Measurements from ENCODE around the gene TSPAN32.
"Not testable (repeated sequence)": the region's sequence is repeated elsewhere in the genome, so short reads cannot be mapped to it uniquely, and the experiment has no call there.

TSPAN32 gene

GRCh38 chr11:2343502-2343901 is 41.7 kb downstream of the TSPAN32 start:
- DNase-seq (ENCODE audit: low read depth) = no peak

- DNase-seq (ENCODE audit: low read depth) = no peak
Observed at GRCh38 chr11:2345050-2345449, 43.2 kb downstream of the TSPAN32 start.

GRCh38 chr11:2346014-2346413 is 44.2 kb downstream of the TSPAN32 start:
- no peak for DNase-seq (ENCODE audit: low read depth)

- DNase-seq (ENCODE audit: low read depth) = no peak
Observed at GRCh38 chr11:2346586-2347307, 44.9 kb downstream of the TSPAN32 start.

- DNase-seq (ENCODE audit: low read depth) = no peak
Observed at GRCh38 chr11:2347308-2347830, 45.6 kb downstream of the TSPAN32 start.

- peak; percentile 37 for DNase-seq (ENCODE audit: low read depth)
Observed at GRCh38 chr11:2348986-2349385, 47.2 kb downstream of the TSPAN32 start.

GRCh38 chr11:2351701-2352100 is 49.9 kb downstream of the TSPAN32 start:
- no peak for DNase-seq (ENCODE audit: low read depth)

- DNase-seq (ENCODE audit: low read depth) = no peak
Observed at GRCh38 chr11:2352420-2352819, 50.6 kb downstream of the TSPAN32 start.

GRCh38 chr11:2355000-2355644 is 53.3 kb downstream of the TSPAN32 start:
- DNase-seq (ENCODE audit: low read depth) = peak; percentile 67

- DNase-seq (ENCODE audit: low read depth) = no peak
Observed at GRCh38 chr11:2357246-2357645, 55.4 kb downstream of the TSPAN32 start.

- not testable (repeated sequence) for DNase-seq (ENCODE audit: low read depth)
Observed at GRCh38 chr11:2357651-2358050, 55.8 kb downstream of the TSPAN32 start.

- no peak for DNase-seq (ENCODE audit: low read depth)
Observed at GRCh38 chr11:2358754-2359442, 57.1 kb downstream of the TSPAN32 start.

GRCh38 chr11:2359557-2359956 is 57.7 kb downstream of the TSPAN32 start:
- DNase-seq (ENCODE audit: low read depth) = no peak

- DNase-seq (ENCODE audit: low read depth) = no peak
Observed at GRCh38 chr11:2360081-2360642, 58.3 kb downstream of the TSPAN32 start.

GRCh38 chr11:2361565-2361964 is 59.8 kb downstream of the TSPAN32 start:
- no peak for DNase-seq (ENCODE audit: low read depth)

- DNase-seq (ENCODE audit: low read depth) = no peak
Observed at GRCh38 chr11:2362414-2362813, 60.6 kb downstream of the TSPAN32 start.

GRCh38 chr11:2363130-2363529 is 61.3 kb downstream of the TSPAN32 start:
- DNase-seq (ENCODE audit: low read depth) = no peak

GRCh38 chr11:2363577-2364370 is 62.0 kb downstream of the TSPAN32 start:
- DNase-seq (ENCODE audit: low read depth) = no peak

- not testable (repeated sequence) for DNase-seq (ENCODE audit: low read depth)
Observed at GRCh38 chr11:2364386-2364785, 62.6 kb downstream of the TSPAN32 start.

GRCh38 chr11:2365571-2366210 is 63.9 kb downstream of the TSPAN32 start:
- DNase-seq (ENCODE audit: low read depth) = no peak

GRCh38 chr11:2366276-2366675 is 64.5 kb downstream of the TSPAN32 start:
- DNase-seq (ENCODE audit: low read depth) = no peak
